Fibroblast of the aortic adventitia (primary cell): Measurements from ENCODE around the gene WSB1. TPM values are rescaled to one million over a fixed set of nuclear protein-coding genes. Genes with fewer than 3 reads are reported as not detected.
"Not testable (repeated sequence)": the region's sequence is repeated elsewhere in the genome, so short reads cannot be mapped to it uniquely, and the experiment has no call there.

Experiments used
- DNase-seq: peaks from one replicate; pipeline ENCODE4 v3.0.0-alpha.2; 2010; ENCODE audit warnings: low read depth
- H3K4me3 ChIP-seq: 2 replicates; pipeline ENCODE4 v1.5.1; 2011; ENCODE audit warnings: low read depth, mild to moderate bottlenecking, control low read depth, low read length, moderate library complexity
- CTCF ChIP-seq: IDR thresholded peaks from 2 replicates; pipeline ENCODE4 v1.5.1; 2011; ENCODE audit warnings: mild to moderate bottlenecking, low read length, control low read depth, inconsistent platforms; ENCODE audit not compliant: insufficient read depth
- total RNA-seq: library from RNA; depleted of rRNA; stranded (reverse); fragments of >200 nt; gene quantifications from 2 replicates; pipeline ENCODE4 v1.2.3, GENCODE V29; 2012; ENCODE audit warnings: low replicate concordance

Gene WSB1
- total RNA-seq, 1 donor, result 99.0 TPM

GRCh38 chr17:27276653-27277156 lies 17.2 kb upstream of the WSB1 start:
- H3K4me3 ChIP-seq, result no peak overlapping the region
- TF ChIP-seq CTCF, result no peak
- DNase-seq, result no peak

- not testable (repeated sequence) for DNase-seq, H3K4me3 ChIP-seq
Measured at GRCh38 chr17:27279132-27279531, 14.8 kb upstream of the WSB1 start.

- DNase-seq, result no peak
- TF ChIP-seq CTCF, result no peak
- no peak overlapping the region for H3K4me3 ChIP-seq
Measured at GRCh38 chr17:27280527-27280926, 13.4 kb upstream of the WSB1 start.

- DNase-seq, result no peak
- no peak for TF ChIP-seq CTCF
- H3K4me3 ChIP-seq, result no peak overlapping the region
Measured at GRCh38 chr17:27281438-27281837, 12.5 kb upstream of the WSB1 start.

GRCh38 chr17:27282054-27282551 lies 11.8 kb upstream of the WSB1 start:
- H3K4me3 ChIP-seq, result no peak overlapping the region
- DNase-seq, result peak; percentile 99
- no peak for TF ChIP-seq CTCF

- no peak for DNase-seq
- no peak overlapping the region for H3K4me3 ChIP-seq
- TF ChIP-seq CTCF, result no peak
Measured at GRCh38 chr17:27283060-27283459, 10.9 kb upstream of the WSB1 start.

- no peak overlapping the region for H3K4me3 ChIP-seq
- no peak for DNase-seq
- no peak for TF ChIP-seq CTCF
Measured at GRCh38 chr17:27283751-27284150, 10.2 kb upstream of the WSB1 start.
